Left cardiac atrium (tissue), 4 donors: ENCODE measurements around the gene SPRED3. TPM values are rescaled to one million over a fixed set of nuclear protein-coding genes. Genes with fewer than 3 reads are reported as not detected.

Source experiments
- ATAC-seq, 2 donors: fragments of 200-7000 bp; cut with Tn5 transposase; one replicate each; pipeline ENCODE4 v1.9.1; 2020; ENCODE audit warnings: mild to moderate bottlenecking in 2 of 2, moderate library complexity in 2 of 2
- DNase-seq: peaks from one replicate; pipeline ENCODE4 v3.0.0-alpha.2; 2020
- intact Hi-C, 2 donors: fragments of 100-400 bp; cut with DNase I; formaldehyde crosslinking; loops; one replicate each; pipeline versions ENCODE4 v1.14.1 to v1.15.1; 2022 to 2023
- total RNA-seq, 2 donors: library from RNA; stranded (reverse); fragmentation: NEBNext Ultra II Directional; extraction: Animal tissue kit (Norgen Biotek cat#: 25700); gene quantifications; one replicate each; pipeline ENCODE4 v1.2.1, GENCODE V29; 2021
- donor health status: DM: no; HTN: yes; CAD: no.
- donor health status: DM: no; HTN: yes; CAD: no; lungs with severe emphysema.
- donor health status: DM: yes; HTN: yes; CAD: no.
- donor health status: Dilated cardiomyopathy.

Gene SPRED3
- total RNA-seq, 2 donors from 2014 or later: 0.24 to 3.2 TPM

DNA sequence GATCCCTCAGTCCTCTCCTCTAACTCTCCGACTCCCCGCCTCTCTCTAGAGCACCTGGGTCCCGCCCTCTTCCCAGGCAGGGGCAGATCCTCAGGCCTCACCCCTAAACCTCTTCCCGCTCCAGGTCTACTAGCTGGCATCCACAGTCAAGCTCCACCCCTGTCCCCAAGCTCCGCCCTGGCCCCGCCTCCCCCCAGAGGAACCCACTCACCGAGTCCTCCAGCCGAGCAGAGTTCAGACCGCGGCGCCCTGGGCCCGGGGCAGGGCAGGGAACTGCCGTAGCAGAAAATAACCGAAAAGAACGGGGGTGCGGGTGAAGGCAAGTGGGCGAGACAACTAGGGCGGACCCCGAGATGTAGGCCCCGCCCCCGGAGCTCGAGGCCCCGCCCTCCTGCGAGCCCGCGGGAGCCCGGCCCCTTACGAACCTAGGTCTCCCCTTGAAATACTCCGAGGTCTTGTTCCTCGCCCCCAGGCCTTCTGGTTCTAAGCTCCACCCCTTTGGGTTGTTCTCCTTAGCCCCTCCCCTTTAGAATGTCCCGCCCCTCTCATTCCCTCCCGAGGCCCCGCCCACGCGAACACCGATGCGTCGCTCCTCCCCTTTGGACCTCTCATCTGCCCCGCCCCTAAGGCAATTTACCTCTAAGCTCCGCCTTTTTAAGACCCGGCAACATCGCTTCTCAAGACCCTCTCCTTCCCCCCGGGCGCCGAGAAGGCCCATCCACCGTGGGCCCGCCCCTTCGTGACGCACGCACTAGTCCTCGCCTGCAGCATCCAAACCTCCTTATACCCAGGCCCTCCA is 748 bp upstream of the SPRED3 start, which contains the start of gene GGN:
TSS of gene GGN (minus strand) at position 485 of the 799 bp plus-strand sequence. CDS start 773 bp downstream, outside the sequence.
- ATAC-seq (peak; percentile 75 to 78), DNase-seq (peak; percentile 82)
- intact Hi-C loops: no loop called here

DNA sequence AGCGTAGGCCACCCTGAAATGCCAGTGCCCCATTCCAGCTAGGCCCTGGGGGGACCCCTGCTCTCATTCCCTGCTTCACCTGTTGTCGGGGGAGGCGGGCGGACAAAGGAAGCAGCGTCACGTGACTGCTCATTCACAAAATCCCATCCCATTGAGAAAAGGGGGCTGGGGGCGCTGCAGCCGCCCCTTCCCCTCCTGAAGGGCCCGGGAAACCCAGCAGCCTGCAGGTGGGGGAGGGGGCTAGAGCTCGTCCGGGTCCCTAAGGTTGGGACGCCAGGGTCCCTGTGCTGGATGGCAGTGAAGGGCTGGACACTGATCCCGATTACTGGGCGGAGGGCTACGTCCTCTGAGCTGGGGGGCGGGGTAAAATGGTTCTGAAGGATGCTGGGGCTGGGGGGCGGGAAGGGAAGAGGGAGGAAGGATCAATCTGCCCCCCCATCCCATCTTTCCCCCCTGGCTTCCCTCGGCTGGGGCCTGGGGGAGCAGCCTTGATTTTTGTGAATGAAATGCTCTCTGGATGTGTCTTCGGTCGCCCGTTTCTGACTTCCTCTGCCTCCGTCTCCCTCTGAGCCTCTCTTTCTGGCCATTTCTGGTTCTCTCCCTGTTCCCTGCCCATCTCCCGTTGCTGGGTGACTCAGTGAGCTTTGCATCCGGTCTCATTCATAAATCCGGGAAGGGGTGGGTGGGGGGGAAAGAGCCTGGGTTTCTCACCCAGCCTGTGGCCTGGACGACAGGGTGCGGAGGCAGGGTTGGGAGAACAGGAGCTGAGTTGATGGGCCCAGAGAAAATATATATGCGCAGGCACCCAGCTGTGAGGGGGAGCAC is 816 bp downstream of the SPRED3 start:
- intact Hi-C loops: no loop called here
- DNase-seq: peak; percentile 55
- ATAC-seq: no peak

DNA sequence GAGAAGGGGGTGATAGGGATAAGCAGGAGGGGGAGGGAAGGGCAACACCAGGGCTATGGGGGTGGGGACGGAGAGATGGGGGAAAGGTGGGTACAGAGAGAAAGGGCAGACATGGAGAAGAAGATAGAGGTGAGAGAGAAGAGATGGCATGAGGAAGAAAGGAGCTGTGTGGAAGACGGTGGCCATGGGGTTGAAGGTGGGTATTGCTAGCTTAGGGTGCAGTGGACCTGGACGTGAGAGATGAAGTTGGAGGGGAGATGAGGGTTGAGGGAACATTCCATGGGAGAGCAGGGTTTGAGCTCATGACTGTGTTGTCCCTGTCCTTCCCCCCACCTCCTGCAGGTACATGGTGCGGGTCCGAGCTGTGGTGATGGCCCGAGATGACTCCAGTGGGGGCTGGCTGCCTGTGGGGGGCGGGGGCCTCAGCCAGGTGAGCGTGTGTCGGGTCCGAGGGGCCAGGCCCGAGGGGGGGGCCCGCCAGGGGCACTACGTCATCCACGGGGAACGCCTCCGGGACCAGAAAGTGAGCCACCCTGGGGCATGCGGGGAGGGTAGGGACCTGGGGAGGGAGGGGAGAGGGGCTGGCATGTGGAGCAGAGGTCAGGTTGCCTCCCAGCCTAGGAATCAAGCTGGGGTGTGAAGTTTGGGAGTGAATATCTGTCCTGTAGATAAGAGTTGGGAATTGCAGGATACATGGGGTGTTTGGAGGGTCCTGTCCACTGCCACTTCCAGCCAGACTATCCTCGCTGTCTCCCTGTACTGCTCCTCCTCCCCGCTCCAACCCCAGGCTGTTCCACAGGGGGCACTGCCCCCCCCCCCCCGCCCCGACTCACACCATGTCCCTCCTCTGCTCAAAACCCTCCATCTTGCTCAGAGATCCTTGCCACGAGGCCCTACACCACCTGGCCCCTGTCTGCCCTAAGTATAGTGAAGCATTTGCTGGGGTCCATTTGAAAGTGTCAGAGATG is 1.7 kb downstream of the SPRED3 start:
- ATAC-seq: no peak
- intact Hi-C loops: no loop called here
- DNase-seq: no peak

DNA sequence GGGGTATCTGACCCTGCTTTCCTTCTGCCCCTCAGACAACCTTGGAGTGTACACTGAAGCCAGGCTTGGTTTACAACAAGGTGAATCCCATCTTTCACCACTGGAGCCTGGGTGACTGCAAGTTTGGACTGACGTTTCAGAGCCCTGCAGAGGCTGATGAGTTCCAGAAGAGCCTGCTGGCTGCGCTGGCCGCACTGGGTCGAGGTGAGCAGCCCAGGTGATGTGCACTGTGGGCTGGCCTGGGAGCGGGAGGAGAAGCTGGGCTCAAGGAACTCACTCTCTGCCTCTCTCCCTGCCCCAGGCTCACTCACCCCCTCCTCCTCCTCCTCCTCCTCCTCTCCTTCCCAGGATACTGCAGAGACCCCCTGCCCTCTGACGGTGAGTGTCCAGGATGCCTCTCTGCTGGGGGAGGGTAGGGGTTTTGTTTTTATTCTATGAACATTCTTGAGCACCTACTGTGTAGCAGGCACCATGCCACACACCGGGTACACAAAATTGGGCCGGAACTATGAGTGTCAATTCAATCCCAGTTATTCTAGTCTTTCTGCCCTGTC is 3.5 kb downstream of the SPRED3 start:
- DNase-seq: no peak
- ATAC-seq: no peak
- intact Hi-C loops: no loop called here

DNA sequence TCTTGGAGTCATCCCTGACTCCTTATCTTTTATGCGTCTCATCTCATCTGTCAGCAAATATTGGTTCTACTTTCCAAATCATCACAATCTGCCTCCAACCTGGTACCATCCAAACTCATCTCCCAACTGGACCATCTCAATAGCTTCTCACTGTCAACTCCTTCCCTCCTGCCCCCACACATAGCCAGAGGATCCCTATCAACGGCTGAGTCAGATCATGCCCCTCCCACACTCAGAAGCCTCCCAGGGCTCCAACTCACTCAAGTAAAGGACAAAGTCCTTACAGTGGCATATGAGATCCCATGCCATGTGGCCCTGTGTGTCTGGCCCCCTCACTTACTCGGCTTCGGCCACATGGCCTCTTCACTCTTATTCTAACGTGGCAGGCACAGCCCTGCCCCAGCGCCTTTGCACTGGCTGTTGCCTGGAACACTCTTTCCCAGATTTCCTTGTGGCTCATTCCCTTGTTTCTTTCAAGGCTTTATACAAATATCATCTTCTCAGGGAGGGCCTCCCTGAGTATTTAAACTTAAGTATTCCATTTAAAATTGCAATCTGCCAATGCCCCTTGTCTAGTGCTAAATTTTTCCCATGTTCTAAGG is 4.3 kb downstream of the SPRED3 start:
- intact Hi-C loops: no loop called here
- ATAC-seq: no peak
- no peak for DNase-seq

DNA sequence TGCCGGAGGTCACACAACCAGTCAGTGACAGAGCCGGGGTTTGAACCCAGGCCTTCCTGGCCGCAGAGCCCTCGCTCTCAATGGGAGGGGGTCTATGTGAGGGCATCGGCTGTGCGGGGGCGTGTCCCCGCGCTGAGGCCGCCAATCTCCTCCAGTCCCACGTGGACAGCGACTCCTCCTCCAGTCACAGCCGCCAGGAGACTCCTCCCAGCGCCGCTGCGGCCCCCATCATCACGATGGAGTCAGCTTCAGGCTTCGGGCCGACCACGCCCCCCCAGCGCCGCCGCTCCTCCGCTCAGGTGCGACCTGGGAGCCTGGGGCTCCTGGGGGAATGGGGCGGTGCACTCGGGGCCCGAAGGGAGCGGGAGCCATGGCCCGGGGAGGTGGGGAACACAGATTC is 6.0 kb downstream of the SPRED3 start:
- ATAC-seq (peak in 1 of 2 donors; percentile 23), DNase-seq (peak; percentile 51)
- intact Hi-C loops: no loop called here

DNA sequence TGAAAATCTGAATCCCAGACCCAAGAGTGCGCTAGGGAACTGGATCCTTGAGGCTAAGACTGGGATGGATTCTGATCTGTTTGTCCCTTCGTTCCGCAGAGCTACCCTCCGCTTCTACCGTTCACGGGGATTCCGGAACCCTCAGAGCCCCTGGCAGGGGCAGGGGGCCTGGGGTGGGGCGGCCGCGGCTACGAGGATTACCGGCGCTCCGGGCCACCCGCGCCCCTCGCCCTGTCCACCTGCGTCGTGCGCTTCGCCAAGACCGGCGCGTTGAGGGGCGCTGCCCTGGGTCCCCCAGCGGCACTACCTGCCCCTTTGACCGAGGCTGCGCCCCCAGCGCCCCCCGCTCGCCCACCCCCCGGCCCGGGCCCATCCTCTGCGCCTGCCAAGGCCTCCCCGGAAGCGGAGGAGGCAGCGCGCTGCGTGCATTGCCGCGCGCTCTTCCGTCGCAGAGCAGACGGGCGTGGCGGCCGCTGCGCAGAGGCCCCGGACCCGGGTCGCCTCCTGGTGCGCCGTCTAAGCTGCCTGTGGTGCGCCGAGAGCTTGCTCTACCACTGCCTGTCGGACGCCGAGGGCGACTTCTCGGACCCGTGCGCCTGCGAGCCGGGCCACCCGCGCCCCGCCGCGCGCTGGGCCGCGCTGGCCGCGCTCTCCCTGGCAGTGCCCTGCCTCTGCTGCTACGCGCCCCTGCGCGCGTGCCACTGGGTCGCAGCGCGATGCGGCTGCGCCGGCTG is 7.1 kb downstream of the SPRED3 start:
- ATAC-seq (peak in 1 of 2 donors; percentile 25), DNase-seq (no peak)
- intact Hi-C loops: no loop called here

DNA sequence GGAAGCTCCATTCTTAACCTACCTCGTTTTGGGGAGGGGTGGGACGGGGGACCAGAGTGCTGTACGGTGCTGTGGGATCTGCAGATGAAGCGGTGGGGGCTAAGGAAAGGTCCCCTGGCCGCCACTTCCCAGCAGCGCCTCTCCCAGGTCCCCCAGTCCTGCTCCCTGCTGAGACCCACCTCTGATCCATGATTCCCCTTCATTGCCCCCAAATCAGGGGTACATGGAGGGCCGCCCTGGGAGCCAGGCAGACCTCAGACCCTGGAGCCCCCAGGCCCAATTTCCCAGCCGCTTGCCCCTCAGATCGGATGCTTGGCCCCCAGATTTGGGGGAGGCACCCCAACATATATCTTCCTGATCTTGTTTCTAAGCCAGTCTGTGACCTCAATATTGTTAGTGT is 10.6 kb downstream of the SPRED3 start:
- ATAC-seq: no peak
- intact Hi-C loops: no loop called here
- DNase-seq: no peak

DNA sequence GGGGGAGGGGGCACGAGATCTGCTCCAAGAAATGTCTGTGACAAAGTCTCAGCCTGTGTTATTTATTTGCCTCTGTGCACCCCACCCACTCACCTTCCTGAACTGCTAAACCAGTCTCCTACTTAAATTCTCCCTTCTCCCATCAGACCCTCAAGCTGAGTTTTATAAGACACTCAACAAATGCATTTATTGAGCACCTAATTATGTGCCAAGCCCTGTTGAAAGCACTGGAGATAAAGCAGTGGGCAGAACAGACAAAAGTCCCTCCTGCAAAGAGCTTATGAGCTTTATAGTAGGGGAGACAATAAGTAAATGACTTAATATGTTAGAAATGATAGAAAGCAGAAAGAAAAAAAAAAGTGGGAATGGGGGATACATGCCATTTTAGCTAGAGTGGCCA is 11.0 kb downstream of the SPRED3 start:
- intact Hi-C loops: no loop called here
- DNase-seq (no peak), ATAC-seq (no peak)

DNA sequence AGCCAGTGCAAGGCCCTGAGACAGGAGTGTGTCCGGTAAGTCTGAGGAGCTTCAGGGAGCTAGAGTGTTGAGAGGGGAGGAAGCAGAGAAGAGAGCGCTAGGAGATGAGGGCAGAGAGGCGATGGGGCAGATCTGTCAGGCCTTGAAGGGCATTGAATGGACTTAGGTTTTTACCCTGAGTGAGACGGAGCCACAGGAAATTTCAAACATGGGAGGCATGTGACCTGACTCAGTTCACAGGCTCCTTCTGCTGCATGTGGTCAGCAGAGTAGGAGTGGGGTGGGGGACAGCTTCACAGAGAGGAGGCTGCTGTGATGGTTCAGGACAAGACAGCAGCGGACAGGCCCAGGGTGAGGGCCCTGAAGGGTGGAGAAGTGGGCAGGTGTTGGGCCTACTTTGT is 11.9 kb downstream of the SPRED3 start:
- DNase-seq: no peak
- ATAC-seq: no peak
- intact Hi-C loops: loop anchor here (10.0 kb wide), 1 partner anchor 214 kb away; the partner anchor contains the start of genes EIF3K (in 2 of the 2) and MAP4K1 (in 2 of the 2)

DNA sequence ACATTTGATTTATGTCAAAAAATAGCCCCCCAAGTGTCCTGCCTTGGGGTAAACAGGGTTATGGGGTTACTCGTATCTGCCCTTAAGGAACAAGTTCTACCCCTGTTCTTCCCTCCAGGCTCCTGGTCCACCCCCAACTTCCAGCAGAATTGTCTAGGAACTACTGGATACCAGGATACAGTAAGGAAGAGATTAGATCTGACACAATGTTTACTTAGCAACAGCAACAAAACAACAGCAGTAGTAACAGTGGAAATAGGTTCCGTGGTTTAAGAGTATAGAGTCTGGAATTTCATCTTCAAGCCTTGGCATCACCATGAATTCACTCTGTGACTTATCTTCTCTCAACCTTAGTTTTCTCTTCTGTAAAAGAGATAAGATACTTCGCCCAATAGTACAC is 12.7 kb downstream of the SPRED3 start:
- DNase-seq (no peak), ATAC-seq (no peak)
- intact Hi-C loops: loop anchor here (10.0 kb wide), 1 partner anchor 214 kb away; the partner anchor contains the start of genes EIF3K (in 2 of the 2) and MAP4K1 (in 2 of the 2)

DNA sequence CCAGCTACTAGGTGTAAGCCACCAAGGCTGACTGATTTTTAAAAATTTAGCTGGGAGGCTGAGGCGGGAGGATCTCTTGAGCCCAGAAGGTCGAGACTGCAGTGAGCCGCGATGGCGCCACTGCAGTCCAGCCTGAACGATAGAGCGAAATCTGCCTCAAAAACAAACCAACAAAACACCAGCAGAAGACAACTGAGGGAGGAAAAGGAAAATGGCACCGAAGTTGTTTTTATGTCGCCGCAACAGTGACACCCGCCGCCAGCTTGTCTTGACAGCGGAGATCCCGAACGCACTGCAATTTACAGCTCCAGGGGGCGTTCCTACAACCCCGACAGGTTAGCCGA is 14.1 kb downstream of the SPRED3 start:
- DNase-seq (no peak), ATAC-seq (peak in 1 of 2 donors; percentile 1)
- intact Hi-C loops: loop anchor here (10.0 kb wide), 1 partner anchor 212 kb away; the partner anchor contains the start of genes EIF3K (in 2 of the 2) and MAP4K1 (in 2 of the 2)

DNA sequence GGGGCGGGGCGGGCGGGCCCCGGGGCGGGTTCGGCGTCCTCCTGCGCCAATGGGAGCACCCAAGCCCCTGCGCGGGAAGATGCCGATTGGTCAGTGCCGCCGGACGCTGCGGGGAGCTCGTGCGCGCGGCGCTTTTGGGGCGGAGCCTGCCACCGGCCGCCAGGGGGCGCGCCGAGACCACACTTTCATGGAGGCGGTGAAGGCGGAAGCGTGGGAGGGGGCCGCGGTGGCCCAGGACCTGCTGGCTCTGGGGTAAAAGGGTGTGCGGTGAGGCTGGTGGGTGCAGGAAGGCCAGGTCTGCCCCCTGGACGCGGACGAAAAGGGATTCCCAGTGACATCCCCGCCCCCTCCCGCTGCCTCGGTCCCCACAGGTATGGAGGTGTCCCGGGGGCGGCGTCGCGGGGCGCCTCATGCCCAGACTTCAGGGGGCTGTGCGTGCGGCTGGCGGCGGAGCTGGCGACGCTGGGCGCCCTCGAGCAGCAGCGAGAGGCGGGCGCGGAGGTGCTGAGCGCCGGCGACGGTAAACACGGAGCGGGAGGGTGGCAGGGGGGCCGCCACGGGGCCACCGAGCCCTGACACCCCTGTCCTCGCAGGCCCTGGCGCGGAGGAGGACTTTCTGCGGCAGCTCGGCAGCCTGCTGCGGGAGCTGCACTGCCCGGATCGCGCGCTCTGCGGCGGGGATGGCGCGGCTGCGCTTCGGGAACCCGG is 14.6 kb downstream of the SPRED3 start, which contains the start of gene FAM98C:
TSS of gene FAM98C (plus strand) at position 127 of the 708 bp plus-strand sequence. CDS start at position 188, 61 bp downstream.
- DNase-seq (peak; percentile 96), ATAC-seq (peak; percentile 99 to 100)

DNA sequence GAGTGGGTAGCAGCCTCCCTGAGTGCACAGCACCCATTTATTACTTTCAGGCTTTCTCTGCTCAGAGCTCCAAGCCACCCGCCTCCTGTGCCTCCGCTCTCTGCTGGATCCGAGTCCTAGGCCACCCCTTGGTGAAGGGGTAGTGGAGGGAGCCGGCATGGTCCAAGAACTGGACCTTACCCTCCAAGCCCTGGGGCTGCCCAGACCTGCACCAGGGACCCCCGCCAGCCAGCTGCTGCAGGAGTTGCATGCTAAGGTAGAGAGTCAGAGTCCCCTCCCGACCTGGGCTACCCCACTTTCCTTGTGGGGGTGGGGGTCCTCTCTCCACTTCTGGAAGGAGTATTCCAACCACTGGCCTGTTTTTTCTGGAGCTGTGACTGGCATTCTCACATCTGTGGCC is 16.4 kb downstream of the SPRED3 start:
- intact Hi-C loops: loop anchor here (10.0 kb wide), 1 partner anchor 210 kb away; the partner anchor contains the start of genes EIF3K (in 2 of the 2) and MAP4K1 (in 2 of the 2)
- DNase-seq: no peak
- no peak for ATAC-seq

More for the DNA sequence above, 14.6 kb downstream of the SPRED3 start, which contains the start of gene FAM98C:
- intact Hi-C loops: loop anchor here (10.0 kb wide), 1 partner anchor 212 kb away; the partner anchor contains the start of genes EIF3K (in 2 of the 2) and MAP4K1 (in 2 of the 2)

DNA sequence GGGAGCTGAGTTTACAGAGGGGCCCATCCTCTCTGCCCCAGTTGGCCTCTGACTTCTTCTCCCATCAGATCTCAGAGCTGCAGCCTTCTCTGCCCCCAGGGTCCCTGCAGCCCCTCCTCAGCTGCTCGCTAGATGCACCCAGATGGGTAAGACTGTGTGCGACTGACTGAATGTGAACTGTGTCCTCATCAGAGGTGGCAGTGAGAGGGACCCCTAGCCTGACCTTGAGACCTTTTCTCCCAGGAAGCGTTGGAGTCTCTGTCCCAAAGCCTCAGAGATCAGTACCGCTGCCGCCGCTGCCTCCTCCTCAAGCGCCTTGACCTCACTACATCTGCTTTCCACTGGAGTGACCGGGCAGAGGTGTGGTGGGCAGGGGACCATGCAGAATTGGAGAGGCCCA is 16.8 kb downstream of the SPRED3 start:
- DNase-seq: no peak
- intact Hi-C loops: loop anchor here (10.0 kb wide), 1 partner anchor 210 kb away; the partner anchor contains the start of genes EIF3K (in 2 of the 2) and MAP4K1 (in 2 of the 2)
- ATAC-seq: no peak

DNA sequence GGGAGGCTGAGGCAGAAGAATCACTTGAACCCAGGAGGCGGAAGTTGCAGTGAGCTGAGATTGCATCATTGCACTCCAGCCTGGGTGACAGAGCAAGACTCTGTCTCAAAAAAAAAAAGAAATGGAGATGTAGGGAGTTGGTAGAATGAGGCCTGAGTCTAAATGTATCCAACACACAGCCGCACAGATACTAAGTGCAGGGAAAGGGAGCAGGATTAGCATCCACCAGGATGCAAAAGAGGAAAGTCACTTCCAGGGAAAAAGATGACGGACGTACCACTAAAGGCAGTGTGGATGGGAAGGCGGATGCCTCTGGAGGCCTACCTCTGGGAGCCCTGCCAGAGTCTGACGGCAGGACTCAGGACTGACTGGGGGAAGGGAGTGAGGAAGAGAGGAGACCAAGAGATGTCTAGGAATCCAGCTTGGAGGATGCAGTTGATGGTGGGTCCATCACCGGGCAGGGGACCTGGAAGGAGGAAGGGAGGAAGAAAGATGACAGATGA is 21.2 kb downstream of the SPRED3 start:
- ATAC-seq (peak; percentile 63 to 77), DNase-seq (peak; percentile 60)
- intact Hi-C loops: loop anchor here (10.0 kb wide), 1 partner anchor 205 kb away; the partner anchor contains the start of genes EIF3K (in 2 of the 2) and MAP4K1 (in 2 of the 2)
